SIG-M5 treated with dmso at 0.1 percent for 504 hours (cell line): Measurements from ENCODE around the gene EGF.
"Not testable (repeated sequence)": the region's sequence is repeated elsewhere in the genome, so short reads cannot be mapped to it uniquely, and the experiment has no call there.

ENCODE experiments used
- DNase-seq: peaks from one replicate; lab custom pipeline; 2025; ENCODE audit not compliant: unreplicated experiment; lab: John Stamatoyannopoulos, UW

Gene EGF

GRCh38 chr4:109912706-109913595 is at the start of gene EGF:
Gene EGF (plus strand): TSS chr4:109912883. CDS start chr4:109913336, 453 bp downstream.
- no peak for DNase-seq

- DNase-seq: no peak
Observed at GRCh38 chr4:109864134-109864533, 48.5 kb upstream of the EGF start.

- DNase-seq: no peak
Observed at GRCh38 chr4:109870061-109870460, 42.6 kb upstream of the EGF start.

- no peak for DNase-seq
Observed at GRCh38 chr4:109872065-109872464, 40.6 kb upstream of the EGF start.

GRCh38 chr4:109872950-109873656 is 39.6 kb upstream of the EGF start:
- DNase-seq: no peak

GRCh38 chr4:109873791-109874514 is 38.7 kb upstream of the EGF start:
- DNase-seq: no peak

- no peak for DNase-seq
Observed at GRCh38 chr4:109875106-109875505, 37.6 kb upstream of the EGF start.

GRCh38 chr4:109875553-109875952 is 37.1 kb upstream of the EGF start:
- not testable (repeated sequence) for DNase-seq

- DNase-seq: no peak
Observed at GRCh38 chr4:109876634-109877265, 35.9 kb upstream of the EGF start.

- DNase-seq: no peak
Observed at GRCh38 chr4:109877400-109877799, 35.3 kb upstream of the EGF start.

GRCh38 chr4:109878355-109878754 is 34.3 kb upstream of the EGF start:
- DNase-seq: no peak

GRCh38 chr4:109879081-109879480 is 33.6 kb upstream of the EGF start:
- DNase-seq: no peak

GRCh38 chr4:109879636-109880314 is 32.9 kb upstream of the EGF start:
- no peak for DNase-seq

- DNase-seq: no peak
Observed at GRCh38 chr4:109886303-109886702, 26.4 kb upstream of the EGF start.

GRCh38 chr4:109887071-109887470 is 25.6 kb upstream of the EGF start:
- no peak for DNase-seq

GRCh38 chr4:109890076-109890475 is 22.6 kb upstream of the EGF start:
- DNase-seq: no peak

- DNase-seq: no peak
Observed at GRCh38 chr4:109902559-109903251, 10.0 kb upstream of the EGF start.

- DNase-seq: no peak
Observed at GRCh38 chr4:109908731-109909130, 4.0 kb upstream of the EGF start.

- no peak for DNase-seq
Observed at GRCh38 chr4:109910256-109910655, 2.4 kb upstream of the EGF start.
